ENCODE data around the gene FAAP100. TPM values are rescaled to one million over a fixed set of nuclear protein-coding genes. Genes with fewer than 3 reads are reported as not detected.

The FAAP100 gene
- total RNA-seq, 1 donor from 2014 or later: 13.9 TPM

- DNase-seq (ENCODE audit: low read depth in 2 of 2): no peak
Observed at GRCh38 chr17:81491181-81491581, 61.0 kb downstream of the FAAP100 start.

- no peak for DNase-seq (ENCODE audit: low read depth in 2 of 2)
Observed at GRCh38 chr17:81489998-81490992, 61.9 kb downstream of the FAAP100 start.

Other genes starting within 250 kb of the FAAP100 start
- 2.6 TPM in 2 replicates for gene BAHCC1, start 156.9 kb downstream of the FAAP100 start, total RNA-seq
- gene ACTG1, start 39.6 kb downstream of the FAAP100 start, total RNA-seq: 3,444 and 5,949 TPM in 2 replicates
- 0.20 and 0.44 TPM in 2 replicates for gene FSCN2, start 24.0 kb downstream of the FAAP100 start, total RNA-seq
- gene NPLOC4, start 84.8 kb upstream of the FAAP100 start, total RNA-seq: 51.2 and 61.5 TPM in 2 replicates
- 0.22 and 0.99 TPM in 2 replicates for gene TSPAN10, start 84.8 kb upstream of the FAAP100 start, total RNA-seq
- 1.1 and 4.8 TPM in 2 replicates for gene PDE6G, start 104.2 kb upstream of the FAAP100 start, total RNA-seq
- 21.4 and 30.4 TPM in 2 replicates for gene OXLD1, start 114.3 kb upstream of the FAAP100 start, total RNA-seq
- 5.7 and 6.9 TPM in 2 replicates for gene CCDC137, start 114.4 kb upstream of the FAAP100 start, total RNA-seq
- 28.6 and 29.4 TPM in 2 replicates for gene ARL16, start 131.4 kb upstream of the FAAP100 start, total RNA-seq
- 43.2 and 45.2 TPM in 2 replicates for gene HGS, start 131.7 kb upstream of the FAAP100 start, total RNA-seq
- gene MRPL12, start 151.0 kb upstream of the FAAP100 start, total RNA-seq: 7.8 and 8.7 TPM in 2 replicates
- 6.7 and 11.8 TPM in 2 replicates for gene SLC25A10, start 159.9 kb upstream of the FAAP100 start, total RNA-seq

Measured in lung microvascular endothelial cell (primary cell).